Fibroblast of lung (primary cell): ENCODE data around the gene IFTAP.

ENCODE experiments used
- EZH2 ChIP-seq: IDR thresholded peaks from 2 replicates; pipeline ENCODE4 v1.5.1; 2012; ENCODE audit warnings: low read length, control low read depth, mild to moderate bottlenecking; ENCODE audit errors: missing control alignments
- TF ChIP-seq, protein P1 (sequence below), 2 donors: IDR thresholded peaks in 1 of 2; conservative IDR thresholded peaks in 1 of 2; 1 replicate in 1 of 2; 2 replicates in 1 of 2; pipeline ENCODE4 v1.5.1; 2011 to 2012; ENCODE audit warnings: low read length in 2 of 2, control low read depth in 1 of 2, inconsistent platforms in 1 of 2, low read depth in 1 of 2, mild to moderate bottlenecking in 1 of 2

DNA sequence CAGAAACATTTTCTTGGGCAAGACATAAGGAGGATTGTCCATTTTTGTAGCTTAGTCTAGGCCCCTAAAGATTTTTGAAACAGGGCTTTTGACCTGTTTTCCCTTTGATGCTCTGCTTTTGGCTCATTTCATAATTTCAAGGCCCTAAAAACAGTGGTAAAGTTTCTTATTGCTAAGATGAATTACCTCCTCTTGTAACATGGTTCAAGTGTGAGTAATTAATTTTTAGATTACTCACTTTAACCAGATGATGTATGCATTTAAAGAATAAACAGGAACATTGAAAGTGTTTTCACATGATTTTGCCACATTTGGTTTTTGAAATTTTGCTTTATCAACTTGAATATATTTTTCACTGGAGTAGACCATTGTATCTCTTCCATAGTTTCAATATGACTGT, 2.6 kb downstream of the IFTAP start:
- TF ChIP-seq EZH2 = no peak
- TF ChIP-seq, protein P1, sequence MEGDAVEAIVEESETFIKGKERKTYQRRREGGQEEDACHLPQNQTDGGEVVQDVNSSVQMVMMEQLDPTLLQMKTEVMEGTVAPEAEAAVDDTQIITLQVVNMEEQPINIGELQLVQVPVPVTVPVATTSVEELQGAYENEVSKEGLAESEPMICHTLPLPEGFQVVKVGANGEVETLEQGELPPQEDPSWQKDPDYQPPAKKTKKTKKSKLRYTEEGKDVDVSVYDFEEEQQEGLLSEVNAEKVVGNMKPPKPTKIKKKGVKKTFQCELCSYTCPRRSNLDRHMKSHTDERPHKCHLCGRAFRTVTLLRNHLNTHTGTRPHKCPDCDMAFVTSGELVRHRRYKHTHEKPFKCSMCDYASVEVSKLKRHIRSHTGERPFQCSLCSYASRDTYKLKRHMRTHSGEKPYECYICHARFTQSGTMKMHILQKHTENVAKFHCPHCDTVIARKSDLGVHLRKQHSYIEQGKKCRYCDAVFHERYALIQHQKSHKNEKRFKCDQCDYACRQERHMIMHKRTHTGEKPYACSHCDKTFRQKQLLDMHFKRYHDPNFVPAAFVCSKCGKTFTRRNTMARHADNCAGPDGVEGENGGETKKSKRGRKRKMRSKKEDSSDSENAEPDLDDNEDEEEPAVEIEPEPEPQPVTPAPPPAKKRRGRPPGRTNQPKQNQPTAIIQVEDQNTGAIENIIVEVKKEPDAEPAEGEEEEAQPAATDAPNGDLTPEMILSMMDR (conservative IDR thresholded peaks at IDR 0.05 in 1 of 2, IDR thresholded peaks at IDR 0.05 in 1 of 2; ENCODE audit: low read depth in 1 of 2, low read length in 2 of 2) = no peak
